Measurements from ENCODE around the gene CHFR.
"Not testable (repeated sequence)": the region's sequence is repeated elsewhere in the genome, so short reads cannot be mapped to it uniquely, and the experiment has no call there.

Gene CHFR

GRCh38 chr12:132887513-132888351 is at the start of gene CHFR:
Gene CHFR, minus strand, starts transcription at chr12:132887605. Its CDS starts 277 bp downstream, at chr12:132887328.
- DNase-seq, result peak; percentile 95

GRCh38 chr12:132936921-132937320 is 49.5 kb upstream of the CHFR start:
- DNase-seq, result not testable (repeated sequence)

DNA sequence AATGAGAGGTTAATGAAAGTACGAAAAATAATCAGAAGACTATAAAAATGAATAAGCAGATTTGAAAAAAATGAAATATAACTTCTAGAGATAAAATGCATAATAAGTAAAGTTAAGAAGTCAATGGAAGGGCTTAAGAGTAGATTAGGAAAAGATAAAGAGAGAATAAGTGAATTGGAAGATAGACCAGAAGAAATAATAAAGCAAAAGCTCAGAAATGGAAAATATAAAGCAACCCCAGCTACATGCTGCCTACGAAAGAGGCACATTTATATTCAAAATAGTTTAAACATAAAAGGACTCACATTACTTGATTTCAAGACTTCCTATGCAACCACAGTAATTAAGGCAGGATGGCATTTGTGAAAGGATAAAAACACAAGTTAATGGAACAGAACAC is 48.8 kb upstream of the CHFR start:
- DNase-seq, result no peak

- no peak for DNase-seq
Measured at GRCh38 chr12:132926415-132926833, 39.0 kb upstream of the CHFR start.

- DNase-seq, result no peak
Measured at GRCh38 chr12:132925597-132926414, 38.4 kb upstream of the CHFR start.

DNA sequence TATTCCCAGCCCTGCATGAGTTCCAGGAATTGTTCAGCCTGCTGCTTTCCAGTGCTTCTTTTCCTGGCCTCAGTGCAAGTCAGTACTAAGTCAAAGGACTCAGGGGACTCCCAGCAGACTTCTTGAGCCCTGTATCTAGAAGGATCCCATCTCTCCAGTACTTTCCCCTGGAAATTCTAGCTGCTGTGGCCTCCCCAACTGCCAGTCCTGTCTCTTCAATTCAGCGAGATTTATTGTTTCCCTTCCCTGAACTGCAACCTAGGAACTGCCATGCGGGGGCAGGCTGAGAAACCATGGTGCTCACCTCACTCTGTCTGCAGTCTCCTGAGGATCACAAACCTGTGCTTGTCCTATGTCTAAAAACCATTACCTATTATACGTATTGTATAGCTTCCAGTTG is 37.0 kb upstream of the CHFR start:
- DNase-seq, result no peak

DNA sequence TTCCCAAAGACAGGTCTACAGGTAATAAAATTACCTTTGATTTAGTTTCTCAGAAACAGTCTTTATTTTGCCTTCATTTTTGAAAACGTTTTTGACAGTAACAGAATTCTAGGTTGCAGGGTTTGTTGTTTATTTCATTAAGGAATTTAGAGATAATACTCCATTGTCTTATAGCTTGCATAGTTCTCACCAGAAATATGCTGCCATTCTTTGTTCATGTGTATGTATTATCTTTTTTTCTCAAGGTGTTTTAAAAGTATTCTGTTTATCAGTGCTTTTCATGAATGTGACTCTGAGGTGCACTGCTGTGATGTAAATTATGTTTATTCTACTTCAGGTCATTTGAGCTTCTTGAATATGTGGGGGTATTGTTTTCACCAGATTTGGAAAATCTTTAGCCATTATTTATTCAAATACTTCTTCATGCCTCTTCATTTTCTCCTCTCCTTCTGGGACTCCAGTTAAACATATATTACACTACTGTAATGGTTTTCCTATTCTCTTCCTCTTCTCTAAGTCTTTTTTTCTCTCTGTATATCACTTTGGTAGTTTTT is 36.0 kb upstream of the CHFR start:
- no peak for DNase-seq

DNA sequence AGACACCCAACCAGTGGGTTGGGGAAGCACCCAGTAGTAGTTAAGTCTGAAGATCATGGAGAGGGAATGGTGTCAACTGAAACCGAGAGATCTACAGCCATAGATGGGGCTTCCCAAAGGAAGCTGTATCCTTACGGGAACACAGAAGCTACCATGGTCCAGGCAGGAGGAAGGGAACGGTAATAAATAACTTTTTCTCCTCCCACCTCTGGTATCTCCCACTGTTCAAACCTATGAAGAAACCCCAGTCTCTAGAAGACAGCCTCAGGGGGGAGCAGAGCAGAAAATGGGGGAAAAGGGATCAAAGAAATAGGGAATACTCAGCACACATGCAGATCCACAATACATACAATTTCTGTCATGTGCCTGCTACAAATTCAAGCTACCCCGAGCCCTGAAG is 35.3 kb upstream of the CHFR start:
- no peak for DNase-seq

GRCh38 chr12:132921685-132922084 is 34.3 kb upstream of the CHFR start:
- no peak for DNase-seq

DNA sequence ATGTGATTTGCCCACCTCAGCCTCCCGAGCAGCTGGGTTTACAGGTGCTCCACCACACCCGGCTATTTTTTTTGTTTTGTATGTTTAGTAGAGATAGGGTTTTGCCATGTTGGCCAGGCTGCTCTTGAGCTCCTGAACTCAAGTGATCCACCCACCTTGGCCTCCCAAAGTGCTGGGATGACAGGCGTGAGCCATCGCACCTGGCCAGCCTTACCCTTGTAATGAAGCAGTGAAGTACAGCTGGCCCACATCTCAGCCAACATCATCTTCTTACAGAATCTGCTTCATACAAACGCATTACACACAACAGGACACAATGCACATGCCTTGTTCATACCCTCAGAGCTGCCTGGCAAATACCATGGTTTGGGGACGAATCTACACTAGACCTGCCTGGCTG is 31.3 kb upstream of the CHFR start:
- DNase-seq, result no peak

GRCh38 chr12:132909030-132909368 is 21.6 kb upstream of the CHFR start:
- no peak for DNase-seq

DNA sequence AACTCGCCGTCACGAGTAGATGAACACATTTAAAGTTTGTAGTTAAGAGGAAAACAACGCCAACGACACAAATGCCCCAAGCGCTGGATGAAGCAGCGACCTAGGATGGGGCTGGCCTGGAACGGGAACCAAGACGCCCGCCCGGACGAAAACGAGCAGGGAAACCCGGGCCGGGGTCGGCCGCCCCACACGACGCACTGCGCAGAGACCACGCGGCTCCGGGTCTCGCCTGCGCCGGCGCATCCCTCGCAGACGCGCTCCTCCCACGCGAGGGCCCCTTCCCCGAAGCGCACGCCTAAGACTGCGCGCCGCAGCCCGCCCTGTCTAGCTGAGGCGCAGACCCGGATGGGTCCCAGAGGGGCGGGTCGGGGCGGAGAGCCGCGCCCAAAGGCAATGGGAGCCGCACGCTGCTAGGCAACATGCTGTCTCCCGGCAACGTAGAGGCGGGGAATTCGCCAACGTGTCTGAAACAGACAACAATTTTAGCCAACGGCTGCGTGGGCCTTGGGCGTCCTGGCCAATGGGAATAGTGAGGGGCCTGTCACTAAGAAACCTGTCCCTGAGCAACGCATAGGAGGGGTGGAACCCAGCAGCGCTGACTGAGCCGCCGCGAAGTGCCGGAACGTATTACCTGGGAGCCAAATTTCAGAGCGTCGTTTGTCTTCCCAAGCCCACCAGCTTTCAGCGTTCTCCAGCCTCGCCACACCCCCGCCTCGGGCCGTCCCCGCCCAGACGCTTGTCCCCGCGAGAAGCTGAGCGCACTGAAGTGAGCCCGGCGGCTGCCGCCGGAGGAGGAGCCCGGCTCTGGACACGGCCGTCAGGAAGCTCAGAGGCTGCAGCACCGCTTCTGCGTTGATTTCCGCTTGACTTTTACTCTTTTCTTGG is 21.0 kb upstream of the CHFR start:
- DNase-seq, result peak; percentile 97

- DNase-seq, result not testable (repeated sequence)
Measured at GRCh38 chr12:132907789-132908144, 20.4 kb upstream of the CHFR start.

- no peak for DNase-seq
Measured at GRCh38 chr12:132907216-132907615, 19.8 kb upstream of the CHFR start.

DNA sequence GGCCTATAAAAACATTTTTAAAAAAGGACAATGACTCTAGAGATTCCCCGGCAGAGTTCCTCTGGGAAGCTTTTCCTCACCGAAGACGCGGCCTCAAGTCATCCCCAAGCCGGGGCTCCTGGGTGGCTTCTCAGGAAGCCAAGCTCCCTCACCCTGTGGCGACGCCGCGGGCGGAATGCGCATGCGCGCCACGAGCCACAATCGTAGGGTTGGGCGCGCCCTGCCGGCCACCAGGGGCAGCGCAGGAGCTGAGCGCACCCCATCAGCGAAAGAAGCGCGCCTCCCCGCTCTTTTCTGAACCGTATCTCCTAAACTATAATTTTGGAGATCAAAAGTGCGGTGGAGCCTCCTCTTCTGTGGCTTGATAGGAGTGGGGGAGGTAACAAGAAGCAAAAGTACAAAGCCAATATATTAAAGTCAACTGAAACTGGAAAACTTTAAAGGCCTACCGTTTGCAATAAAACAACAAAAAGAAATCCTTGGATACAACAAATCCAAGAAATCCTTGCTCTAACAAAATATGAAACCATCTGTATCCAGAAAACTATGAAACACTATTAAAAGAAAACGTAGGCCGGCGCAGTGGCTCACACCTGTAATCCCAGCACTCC is 17.4 kb upstream of the CHFR start:
- peak; percentile 92 for DNase-seq

DNA sequence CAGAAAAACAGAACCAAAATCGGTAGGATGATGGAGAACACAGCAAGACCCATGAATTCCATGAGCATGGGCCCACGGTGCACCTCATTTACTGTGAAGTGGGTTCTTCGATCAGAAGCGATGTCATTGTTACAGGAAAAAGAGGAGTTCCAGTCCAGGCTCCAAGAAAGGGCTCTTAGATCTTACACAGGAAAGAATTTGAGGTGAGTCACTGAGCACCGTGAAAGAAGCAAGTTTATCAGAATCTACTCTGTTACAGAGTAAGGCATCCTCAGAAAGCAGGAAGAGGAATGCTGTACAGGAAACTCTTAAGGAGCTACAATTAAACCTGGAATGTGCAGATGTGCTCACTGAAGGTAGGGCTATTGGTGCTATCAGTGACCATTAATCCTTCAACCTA is 11.6 kb upstream of the CHFR start:
- DNase-seq, result no peak

- no peak for DNase-seq
Measured at GRCh38 chr12:132888852-132889251, 1.4 kb upstream of the CHFR start.

GRCh38 chr12:132886529-132887477 is 602 bp downstream of the CHFR start:
- DNase-seq, result peak; percentile 22

- DNase-seq, result no peak
Measured at GRCh38 chr12:132881818-132882217, 5.6 kb downstream of the CHFR start.

GRCh38 chr12:132874620-132875019 is 12.8 kb downstream of the CHFR start:
- not testable (repeated sequence) for DNase-seq

DNA sequence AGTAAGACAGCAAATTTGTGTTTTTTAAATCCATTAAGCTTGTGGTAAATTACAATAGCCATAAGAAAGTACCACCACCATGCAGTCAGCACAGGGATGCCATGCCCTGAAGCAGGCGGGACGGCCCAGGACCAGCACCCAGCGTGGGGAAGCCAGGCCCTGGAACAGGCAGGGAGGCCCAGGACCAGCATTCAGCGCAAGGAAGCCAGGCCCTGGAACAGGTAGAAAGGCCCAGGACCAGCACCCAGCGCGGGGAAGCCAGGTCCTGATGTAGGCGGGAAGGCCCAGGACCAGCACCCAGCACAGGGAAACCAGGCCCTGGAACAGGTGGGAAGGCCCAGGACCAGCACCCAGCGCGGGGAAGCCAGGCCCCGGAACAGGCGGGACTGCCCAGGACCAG is 13.2 kb downstream of the CHFR start:
- no peak for DNase-seq

Measured in activated naive CD4-positive, alpha-beta T cell treated with anti-CD3 and anti-CD28 coated beads, Interleukin-2, amount 50 U/mL, for 16 hours (primary cell).